NCI-H2171 (cell line): Measurements from ENCODE around the gene MOSMO.
"Not testable (repeated sequence)": the region's sequence is repeated elsewhere in the genome, so short reads cannot be mapped to it uniquely, and the experiment has no call there.

Experiments
- DNase-seq: peaks from one replicate; lab custom pipeline; 2025; lab: John Stamatoyannopoulos, UW

The MOSMO gene

GRCh38 chr16:22007509-22008214, at the start of gene MOSMO:
Gene MOSMO (plus strand): TSS chr16:22008111. CDS start chr16:22008302, 191 bp downstream.
- peak; percentile 39 for DNase-seq

GRCh38 chr16:21959050-21959449, 48.9 kb upstream of the MOSMO start:
- DNase-seq = no peak

- DNase-seq = no peak
Measured at GRCh38 chr16:21962475-21962874, 45.4 kb upstream of the MOSMO start.

GRCh38 chr16:21963887-21964286, 44.0 kb upstream of the MOSMO start:
- DNase-seq = no peak

GRCh38 chr16:21964353-21964752, 43.6 kb upstream of the MOSMO start:
- no peak for DNase-seq

GRCh38 chr16:21971856-21972255, 36.1 kb upstream of the MOSMO start:
- DNase-seq = no peak

GRCh38 chr16:21973945-21974344, 34.0 kb upstream of the MOSMO start:
- no peak for DNase-seq

- DNase-seq = no peak
Measured at GRCh38 chr16:21980032-21980431, 27.9 kb upstream of the MOSMO start.

- DNase-seq = no peak
Measured at GRCh38 chr16:21982108-21982507, 25.8 kb upstream of the MOSMO start.

- no peak for DNase-seq
Measured at GRCh38 chr16:21984062-21984461, 23.8 kb upstream of the MOSMO start.

- DNase-seq = no peak
Measured at GRCh38 chr16:21985524-21985923, 22.4 kb upstream of the MOSMO start.

- no peak for DNase-seq
Measured at GRCh38 chr16:21986692-21987246, 21.1 kb upstream of the MOSMO start.

GRCh38 chr16:21987498-21987897, 20.4 kb upstream of the MOSMO start:
- DNase-seq = no peak

GRCh38 chr16:21989133-21989532, 18.8 kb upstream of the MOSMO start:
- no peak for DNase-seq

GRCh38 chr16:21989751-21990150, 18.2 kb upstream of the MOSMO start:
- DNase-seq = no peak

GRCh38 chr16:21990381-21990944, 17.4 kb upstream of the MOSMO start:
- DNase-seq = no peak

- no peak for DNase-seq
Measured at GRCh38 chr16:21991621-21992020, 16.3 kb upstream of the MOSMO start.

- DNase-seq = no peak
Measured at GRCh38 chr16:21994856-21995465, 12.9 kb upstream of the MOSMO start.

GRCh38 chr16:21996923-21997696, 10.8 kb upstream of the MOSMO start:
- no peak for DNase-seq

GRCh38 chr16:21997697-21998480, 10.0 kb upstream of the MOSMO start:
- DNase-seq = no peak

- DNase-seq = no peak
Measured at GRCh38 chr16:22001591-22001990, 6.3 kb upstream of the MOSMO start.

GRCh38 chr16:22002047-22002446, 5.9 kb upstream of the MOSMO start:
- not testable (repeated sequence) for DNase-seq
